ENCODE results near the gene ADGRG6.

The ADGRG6 gene

DNA sequence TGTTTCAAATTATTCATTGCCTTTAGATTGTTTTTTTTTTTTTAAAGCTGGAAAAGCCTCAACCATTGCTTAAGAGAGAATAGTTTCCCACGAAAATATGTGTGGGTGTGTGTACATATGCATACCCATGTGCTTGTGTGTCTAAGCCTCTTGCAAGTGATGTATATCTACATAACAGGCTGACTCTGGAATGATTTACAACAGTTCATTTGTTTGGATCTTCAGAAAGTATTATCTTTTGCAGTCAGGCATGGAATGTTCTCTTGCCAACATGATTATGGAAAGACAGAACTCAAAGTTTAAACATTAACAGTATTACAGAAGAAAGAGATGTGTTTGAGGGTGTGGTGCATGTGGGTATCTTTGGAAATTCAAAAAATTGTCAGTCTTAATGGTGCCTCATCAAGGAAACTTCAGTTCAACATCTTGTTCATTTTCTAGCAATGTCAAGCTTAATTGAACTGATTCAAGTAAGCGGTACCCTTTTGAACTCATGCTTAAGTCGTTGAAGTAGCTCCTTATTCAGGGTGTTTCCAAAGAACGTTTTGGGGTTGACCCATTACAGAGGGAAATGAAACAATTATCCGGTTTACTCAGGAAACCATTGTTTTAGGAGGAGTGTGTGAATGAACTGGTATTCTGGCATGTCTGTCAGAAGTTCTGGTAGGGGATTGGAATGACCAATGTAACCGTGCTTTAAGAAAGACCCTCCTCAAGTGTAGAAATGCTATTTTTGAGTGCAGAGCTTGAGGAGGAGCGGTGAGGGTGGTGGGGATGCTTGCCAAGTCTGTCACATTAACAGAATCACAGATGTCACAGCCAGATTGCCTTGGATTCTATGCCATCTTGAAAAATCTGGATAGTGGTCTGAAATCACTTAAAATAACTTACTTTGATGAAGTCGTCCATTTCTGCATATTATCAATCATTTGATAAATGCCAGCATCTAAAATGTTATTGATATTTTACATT, 60.3 kb downstream of the ADGRG6 start:
- TF ChIP-seq, protein P1, sequence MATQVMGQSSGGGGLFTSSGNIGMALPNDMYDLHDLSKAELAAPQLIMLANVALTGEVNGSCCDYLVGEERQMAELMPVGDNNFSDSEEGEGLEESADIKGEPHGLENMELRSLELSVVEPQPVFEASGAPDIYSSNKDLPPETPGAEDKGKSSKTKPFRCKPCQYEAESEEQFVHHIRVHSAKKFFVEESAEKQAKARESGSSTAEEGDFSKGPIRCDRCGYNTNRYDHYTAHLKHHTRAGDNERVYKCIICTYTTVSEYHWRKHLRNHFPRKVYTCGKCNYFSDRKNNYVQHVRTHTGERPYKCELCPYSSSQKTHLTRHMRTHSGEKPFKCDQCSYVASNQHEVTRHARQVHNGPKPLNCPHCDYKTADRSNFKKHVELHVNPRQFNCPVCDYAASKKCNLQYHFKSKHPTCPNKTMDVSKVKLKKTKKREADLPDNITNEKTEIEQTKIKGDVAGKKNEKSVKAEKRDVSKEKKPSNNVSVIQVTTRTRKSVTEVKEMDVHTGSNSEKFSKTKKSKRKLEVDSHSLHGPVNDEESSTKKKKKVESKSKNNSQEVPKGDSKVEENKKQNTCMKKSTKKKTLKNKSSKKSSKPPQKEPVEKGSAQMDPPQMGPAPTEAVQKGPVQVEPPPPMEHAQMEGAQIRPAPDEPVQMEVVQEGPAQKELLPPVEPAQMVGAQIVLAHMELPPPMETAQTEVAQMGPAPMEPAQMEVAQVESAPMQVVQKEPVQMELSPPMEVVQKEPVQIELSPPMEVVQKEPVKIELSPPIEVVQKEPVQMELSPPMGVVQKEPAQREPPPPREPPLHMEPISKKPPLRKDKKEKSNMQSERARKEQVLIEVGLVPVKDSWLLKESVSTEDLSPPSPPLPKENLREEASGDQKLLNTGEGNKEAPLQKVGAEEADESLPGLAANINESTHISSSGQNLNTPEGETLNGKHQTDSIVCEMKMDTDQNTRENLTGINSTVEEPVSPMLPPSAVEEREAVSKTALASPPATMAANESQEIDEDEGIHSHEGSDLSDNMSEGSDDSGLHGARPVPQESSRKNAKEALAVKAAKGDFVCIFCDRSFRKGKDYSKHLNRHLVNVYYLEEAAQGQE (IDR thresholded peaks at IDR 0.05; ENCODE audit: insufficient read depth in 1 of 2, low read depth in 2 of 2, low read length in 2 of 2), result no peak
- TF ChIP-seq TAF1 (IDR thresholded peaks at IDR 0.05; ENCODE audit: borderline replicate concordance, insufficient read depth, low read length) (no peak), POLR2AphosphoS5 (IDR thresholded peaks at IDR 0.05; ENCODE audit: low read depth, low read length) (no peak), SIN3A (IDR thresholded peaks at IDR 0.05; ENCODE audit: borderline replicate concordance, insufficient read depth, low read length) (no peak), FOXP2 (optimal IDR thresholded peaks at IDR 0.05; ENCODE audit: borderline replicate concordance, extremely low read depth, extremely low read length, insufficient read depth) (no peak)

DNA sequence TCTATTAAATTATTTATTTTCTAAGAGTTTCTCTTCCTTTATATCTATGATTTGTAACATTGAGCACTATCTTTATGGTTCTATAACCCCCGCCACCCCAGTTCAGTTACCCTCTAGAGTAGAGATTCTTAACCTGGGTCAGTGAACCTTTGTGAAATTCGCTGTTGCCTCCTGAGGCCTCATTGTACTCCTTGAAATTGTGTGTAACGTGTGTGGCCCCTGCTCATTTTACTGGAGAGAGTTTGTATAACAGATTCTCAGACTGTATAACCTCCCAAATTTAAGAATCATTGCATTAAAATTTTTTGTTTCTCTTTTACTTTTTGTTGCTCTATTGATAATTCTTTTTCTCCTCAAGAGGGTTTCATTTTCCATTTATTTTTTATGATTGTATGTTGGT, 65.3 kb downstream of the ADGRG6 start:
- TF ChIP-seq, protein P1 (IDR thresholded peaks at IDR 0.05; ENCODE audit: insufficient read depth in 1 of 2, low read depth in 2 of 2, low read length in 2 of 2), result no peak
- no peak for TF ChIP-seq POLR2AphosphoS5 (IDR thresholded peaks at IDR 0.05; ENCODE audit: low read depth, low read length)
- no peak for TF ChIP-seq FOXP2 (optimal IDR thresholded peaks at IDR 0.05; ENCODE audit: borderline replicate concordance, extremely low read depth, extremely low read length, insufficient read depth)
- no peak for TF ChIP-seq SIN3A (IDR thresholded peaks at IDR 0.05; ENCODE audit: borderline replicate concordance, insufficient read depth, low read length)
- no peak for TF ChIP-seq TAF1 (IDR thresholded peaks at IDR 0.05; ENCODE audit: borderline replicate concordance, insufficient read depth, low read length)

DNA sequence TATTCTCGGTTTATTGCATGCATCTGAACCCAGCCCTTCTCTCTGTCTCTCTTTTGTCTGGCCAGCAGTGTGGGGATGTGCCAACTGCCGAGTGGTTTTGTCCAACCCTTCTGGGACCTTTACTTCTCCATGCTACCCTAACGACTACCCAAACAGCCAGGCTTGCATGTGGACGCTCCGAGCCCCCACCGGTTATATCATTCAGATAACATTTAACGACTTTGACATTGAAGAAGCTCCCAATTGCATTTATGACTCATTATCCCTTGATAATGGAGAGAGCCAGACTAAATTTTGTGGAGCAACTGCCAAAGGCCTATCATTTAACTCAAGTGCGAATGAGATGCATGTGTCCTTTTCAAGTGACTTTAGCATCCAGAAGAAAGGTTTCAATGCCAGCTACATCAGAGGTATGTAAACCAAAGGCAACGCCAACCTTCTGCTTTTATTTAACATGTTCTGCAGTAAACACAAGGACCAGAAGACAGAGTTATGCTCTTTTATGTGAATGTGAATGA, 65.8 kb downstream of the ADGRG6 start:
- no peak for TF ChIP-seq FOXP2 (optimal IDR thresholded peaks at IDR 0.05; ENCODE audit: borderline replicate concordance, extremely low read depth, extremely low read length, insufficient read depth)
- TF ChIP-seq SIN3A (IDR thresholded peaks at IDR 0.05; ENCODE audit: borderline replicate concordance, insufficient read depth, low read length), result no peak
- no peak for TF ChIP-seq TAF1 (IDR thresholded peaks at IDR 0.05; ENCODE audit: borderline replicate concordance, insufficient read depth, low read length)
- TF ChIP-seq, protein P1 (IDR thresholded peaks at IDR 0.05; ENCODE audit: insufficient read depth in 1 of 2, low read depth in 2 of 2, low read length in 2 of 2), result no peak
- TF ChIP-seq POLR2AphosphoS5 (IDR thresholded peaks at IDR 0.05; ENCODE audit: low read depth, low read length), result no peak

DNA sequence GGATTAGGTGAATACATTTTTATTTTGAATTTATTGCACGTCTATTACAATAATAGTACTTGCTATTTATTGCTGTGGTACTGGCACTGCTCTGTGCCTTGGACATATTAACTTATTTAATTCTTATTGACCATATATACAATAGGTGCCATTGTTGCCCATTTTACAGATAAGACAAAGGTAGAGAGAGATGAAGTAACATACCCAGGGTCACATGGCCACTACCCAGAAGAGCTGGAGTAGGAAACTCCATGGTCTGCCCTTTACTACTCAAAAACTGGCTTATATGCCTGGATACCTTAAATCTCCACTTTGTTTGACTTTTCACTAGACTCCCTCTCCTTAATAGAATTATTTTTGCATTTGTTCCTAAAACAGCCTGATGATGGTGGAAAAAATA, 67.5 kb downstream of the ADGRG6 start:
- TF ChIP-seq FOXP2 (optimal IDR thresholded peaks at IDR 0.05; ENCODE audit: borderline replicate concordance, extremely low read depth, extremely low read length, insufficient read depth), result no peak
- no peak for TF ChIP-seq POLR2AphosphoS5 (IDR thresholded peaks at IDR 0.05; ENCODE audit: low read depth, low read length)
- TF ChIP-seq, protein P1 (IDR thresholded peaks at IDR 0.05; ENCODE audit: insufficient read depth in 1 of 2, low read depth in 2 of 2, low read length in 2 of 2), result no peak
- TF ChIP-seq TAF1 (IDR thresholded peaks at IDR 0.05; ENCODE audit: borderline replicate concordance, insufficient read depth, low read length), result no peak
- no peak for TF ChIP-seq SIN3A (IDR thresholded peaks at IDR 0.05; ENCODE audit: borderline replicate concordance, insufficient read depth, low read length)
